Ovary (tissue), 3 donors: ENCODE data around the gene SEBOX.

Experiments used
- CTCF ChIP-seq, 3 donors: fragments of 450-650 bp in 2 of 3; fragments of 200-600 bp in 1 of 3; IDR thresholded peaks; one replicate each; pipeline versions ENCODE4 v1.5.1 to v1.8.0; 2016 to 2022; ENCODE audit warnings: antibody characterized with exemption in 3 of 3, mild to moderate bottlenecking in 1 of 3
- EP300 ChIP-seq: sonication (generic); formaldehyde crosslinking; IDR thresholded peaks from one replicate; pipeline ENCODE4 v1.6.1; 2017; ENCODE audit warnings: antibody characterized with exemption
- POLR2A ChIP-seq: fragments of 450-650 bp; IDR thresholded peaks from one replicate; pipeline ENCODE4 v1.6.1; 2017; ENCODE audit warnings: antibody characterized with exemption, mild to moderate bottlenecking, moderate library complexity
- donor health status: DM: no; HTN: no; CAD: no.

GRCh38 chr17:28315846-28316705 is 48.9 kb downstream of the SEBOX start:
- TF ChIP-seq CTCF (IDR thresholded peaks at IDR 0.05), result no peak
- TF ChIP-seq POLR2A, result no peak
- TF ChIP-seq EP300, result no peak
